GM21619 (cell line): ENCODE results near the gene ARRDC2.

Source experiments
- ATAC-seq: cut with Tn5 transposase; IDR thresholded peaks from one replicate; pipeline ENCODE4 v1.9.1; 2021; ENCODE audit not compliant: unreplicated experiment

ARRDC2 gene

GRCh38 chr19:18057557-18057956, 49.6 kb downstream of the ARRDC2 start:
- no peak for ATAC-seq

GRCh38 chr19:18058208-18059009, 50.4 kb downstream of the ARRDC2 start:
- no peak for ATAC-seq

- no peak for ATAC-seq
Observed at GRCh38 chr19:18059297-18059696, 51.3 kb downstream of the ARRDC2 start.

GRCh38 chr19:18059902-18060301, 51.9 kb downstream of the ARRDC2 start:
- ATAC-seq = no peak

GRCh38 chr19:18060472-18060871, 52.5 kb downstream of the ARRDC2 start:
- ATAC-seq = no peak

GRCh38 chr19:18062028-18062427, 54.1 kb downstream of the ARRDC2 start:
- ATAC-seq = no peak

GRCh38 chr19:18063463-18063862, 55.5 kb downstream of the ARRDC2 start:
- ATAC-seq = no peak
